GM21576 (cell line): ENCODE results near the gene LZIC.
"Not testable (repeated sequence)": the region's sequence is repeated elsewhere in the genome, so short reads cannot be mapped to it uniquely, and the experiment has no call there.

Experiments
- ATAC-seq: cut with Tn5 transposase; IDR thresholded peaks from one replicate; pipeline ENCODE4 v1.9.1; 2021; ENCODE audit warnings: mild to moderate bottlenecking, moderate library complexity; ENCODE audit not compliant: unreplicated experiment

Gene LZIC

GRCh38 chr1:9942939-9943788 lies at the start of gene LZIC, which contains the start of gene NMNAT1:
LZIC (minus strand) TSS chr1:9943391; CDS start chr1:9936619, 6,772 bp downstream.
NMNAT1 (plus strand) TSS chr1:9943475; CDS start chr1:9972074, 28,599 bp downstream.
- peak; percentile 86 for ATAC-seq

- ATAC-seq: no peak
Measured at GRCh38 chr1:9992910-9993309, 49.7 kb upstream of the LZIC start.

GRCh38 chr1:9990944-9991343 lies 47.8 kb upstream of the LZIC start:
- ATAC-seq: no peak

- ATAC-seq: no peak
Measured at GRCh38 chr1:9989773-9990172, 46.6 kb upstream of the LZIC start.

DNA sequence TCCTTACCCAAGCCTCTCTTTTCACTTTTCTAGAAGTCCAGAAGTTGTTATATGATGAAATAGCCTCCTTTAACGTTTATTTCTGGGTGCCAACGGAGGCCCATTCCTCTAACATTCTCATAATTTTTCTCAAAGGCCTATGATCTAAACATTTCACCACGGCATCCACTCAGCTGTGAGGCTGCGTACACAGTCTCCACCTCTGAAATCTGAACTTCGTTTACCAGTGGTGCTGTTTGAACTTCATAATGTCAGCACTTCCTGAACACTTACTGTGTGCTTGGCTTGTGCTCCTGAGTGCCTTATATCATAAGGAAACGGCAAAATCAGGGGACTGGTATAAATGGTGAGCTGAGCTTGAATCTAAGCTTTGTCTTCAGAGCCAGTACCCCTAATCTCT lies 41.8 kb upstream of the LZIC start:
- ATAC-seq: no peak

GRCh38 chr1:9984253-9984652 lies 41.1 kb upstream of the LZIC start:
- no peak for ATAC-seq

DNA sequence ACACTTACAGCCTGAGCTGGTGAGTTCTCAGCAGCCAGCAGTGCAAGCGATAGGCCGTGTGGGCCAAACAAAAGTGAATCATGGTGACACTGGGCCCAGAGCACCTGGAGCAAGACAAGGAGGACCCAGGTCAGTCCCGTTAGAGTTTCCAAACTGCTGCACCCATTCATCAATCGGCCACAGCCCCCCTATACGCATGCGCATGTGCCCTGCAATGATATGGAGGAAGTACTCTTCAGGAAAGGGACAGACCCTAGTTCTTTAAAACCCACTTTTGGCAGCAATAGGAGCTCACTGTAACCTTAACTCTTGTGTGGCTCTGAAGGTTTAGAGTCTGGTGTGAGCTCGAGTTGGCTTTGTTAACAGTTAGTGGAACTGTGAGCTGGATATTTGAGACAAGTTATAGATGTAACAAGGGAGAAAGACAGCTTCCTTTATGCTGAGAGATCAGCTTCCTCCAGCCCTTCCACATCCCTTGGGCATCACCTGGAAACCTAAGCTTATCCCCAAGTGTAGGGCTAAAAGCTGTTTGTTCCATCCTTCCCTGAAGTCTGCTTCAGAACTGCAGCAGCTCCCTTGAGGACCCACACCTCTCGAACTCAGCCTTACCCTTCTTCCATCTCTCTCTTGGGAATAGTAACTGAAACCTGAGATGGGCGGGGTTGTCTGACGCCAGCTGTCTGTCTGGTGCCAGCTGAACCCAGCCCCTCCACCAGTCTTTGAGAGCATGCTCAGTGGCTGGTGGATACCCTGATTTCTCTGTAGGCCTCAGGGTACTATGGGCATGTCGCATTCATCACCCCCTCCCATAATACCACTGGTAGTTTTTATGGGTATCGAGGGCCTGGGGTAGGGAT lies 17.7 kb upstream of the LZIC start:
- no peak for ATAC-seq

DNA sequence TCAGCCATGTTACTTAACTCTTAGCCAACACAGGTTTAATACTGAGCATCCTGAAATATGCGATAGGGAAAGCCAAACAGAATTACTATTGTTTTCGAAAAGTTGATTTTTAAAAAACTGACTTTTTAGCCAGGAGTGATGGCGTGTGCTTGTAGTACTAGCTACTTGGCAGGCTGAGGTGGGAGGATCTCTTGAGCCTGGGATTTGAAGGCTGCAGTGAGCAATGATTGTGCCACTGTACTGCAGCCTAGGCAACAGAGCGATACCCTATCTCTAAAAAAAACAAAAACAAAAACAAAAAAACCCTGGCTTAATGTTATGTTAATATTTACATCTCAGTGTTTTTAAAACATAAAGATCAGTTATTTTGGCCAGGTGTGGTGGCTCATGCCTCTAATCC lies 16.8 kb upstream of the LZIC start:
- ATAC-seq: no peak

- ATAC-seq: no peak
Measured at GRCh38 chr1:9957726-9958125, 14.5 kb upstream of the LZIC start.

DNA sequence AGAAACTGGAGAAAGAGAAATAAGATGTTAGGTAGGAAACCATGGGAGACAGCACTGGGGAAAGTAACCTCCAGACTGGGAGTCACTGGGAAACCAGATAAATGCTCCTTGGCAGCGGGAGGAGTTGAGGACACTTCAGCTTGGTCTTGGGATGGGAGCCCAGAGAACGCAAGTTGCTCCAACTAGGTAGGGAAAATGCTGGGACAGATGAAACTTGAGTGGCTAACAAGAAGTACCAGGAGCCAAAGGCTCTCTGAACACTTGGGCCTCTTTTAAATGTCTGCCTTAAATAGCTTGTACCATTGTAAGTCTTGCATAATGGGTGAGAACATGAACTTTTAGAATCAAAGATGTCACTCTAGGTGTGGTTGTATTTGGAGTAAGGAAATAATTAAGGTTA lies 3.1 kb upstream of the LZIC start:
- ATAC-seq: no peak

GRCh38 chr1:9942399-9942938 lies 722 bp downstream of the LZIC start:
- no peak for ATAC-seq

DNA sequence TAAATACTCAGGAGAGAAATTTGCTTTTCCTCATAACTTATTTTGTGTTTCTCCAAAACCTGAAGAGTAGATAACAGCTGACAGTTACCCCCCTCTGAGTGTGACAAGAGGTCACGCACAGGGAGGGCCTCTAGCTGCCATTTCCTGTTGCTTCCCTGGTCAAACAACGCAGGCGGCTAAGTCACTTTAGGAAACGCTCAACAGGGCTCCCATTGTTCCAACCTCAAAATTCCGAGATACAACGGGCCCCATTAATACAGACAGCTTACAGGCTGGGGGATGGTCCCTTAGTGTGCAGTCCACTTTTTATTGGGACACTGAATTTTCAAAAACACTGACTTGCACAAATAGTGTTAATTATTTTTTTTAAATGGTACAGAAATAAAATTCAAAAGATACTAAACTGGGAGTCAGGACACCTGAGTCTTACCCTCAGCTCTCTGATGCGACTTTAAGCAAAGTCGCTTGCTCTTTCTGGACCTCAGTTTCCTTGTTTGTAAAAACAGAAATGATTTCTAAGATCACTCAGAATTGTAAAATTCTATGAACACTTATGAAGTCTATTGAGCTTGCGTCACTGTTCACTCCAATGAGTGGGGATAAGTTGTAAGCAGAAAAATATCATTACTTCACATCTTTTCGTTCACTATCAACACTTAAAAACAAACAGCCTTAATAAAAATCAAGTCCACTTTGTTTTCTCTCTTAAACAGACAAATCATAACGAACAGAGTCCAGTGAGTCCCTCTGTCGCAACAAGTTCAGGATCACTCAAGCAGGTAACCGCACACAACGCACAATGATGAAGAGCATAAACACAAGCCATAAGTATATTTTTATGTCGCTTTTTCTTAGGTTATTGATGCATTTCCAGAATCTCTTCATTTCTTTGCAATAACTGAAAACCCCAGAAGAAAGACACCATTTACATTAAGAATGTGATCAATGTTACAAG lies 13.5 kb downstream of the LZIC start:
- no peak for ATAC-seq

DNA sequence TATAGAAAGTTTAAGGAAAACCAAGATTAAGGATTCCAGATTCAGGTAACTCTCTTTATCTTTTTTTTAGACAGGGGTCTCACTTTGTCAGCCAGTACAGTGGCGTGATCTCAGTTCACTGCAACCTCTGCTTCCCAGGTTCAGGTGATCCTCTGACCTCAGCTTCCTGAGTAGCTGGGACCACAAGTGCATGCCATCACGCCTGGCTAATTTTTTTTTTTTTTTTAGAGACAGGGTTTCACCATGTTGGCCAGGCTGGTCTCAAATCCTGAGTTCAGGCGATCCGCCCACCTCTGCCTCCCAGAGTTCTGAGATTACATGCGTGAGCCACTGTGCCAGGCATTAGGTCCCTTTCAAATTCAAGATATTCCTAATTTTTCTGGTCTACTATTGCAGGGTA lies 15.9 kb downstream of the LZIC start:
- no peak for ATAC-seq

DNA sequence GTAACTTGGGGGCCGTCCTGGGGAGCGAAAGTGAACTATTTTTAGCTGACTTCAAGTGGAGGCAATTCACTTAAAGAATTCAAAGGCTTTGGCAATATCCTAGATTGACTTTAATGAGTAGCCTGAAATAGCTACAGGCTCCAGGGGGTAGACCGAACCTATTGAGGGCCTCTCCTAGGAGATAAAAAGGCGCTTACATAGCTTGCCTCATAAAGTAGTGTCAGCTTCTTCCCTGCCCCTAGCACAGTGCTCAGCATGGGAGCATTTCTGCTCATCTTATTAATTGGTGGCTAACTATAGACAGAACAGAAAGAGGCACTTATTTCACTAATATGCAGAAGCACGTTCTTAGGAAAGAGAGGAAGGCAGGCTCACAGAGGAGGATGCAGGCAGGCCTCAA lies 20.8 kb downstream of the LZIC start:
- no peak for ATAC-seq

DNA sequence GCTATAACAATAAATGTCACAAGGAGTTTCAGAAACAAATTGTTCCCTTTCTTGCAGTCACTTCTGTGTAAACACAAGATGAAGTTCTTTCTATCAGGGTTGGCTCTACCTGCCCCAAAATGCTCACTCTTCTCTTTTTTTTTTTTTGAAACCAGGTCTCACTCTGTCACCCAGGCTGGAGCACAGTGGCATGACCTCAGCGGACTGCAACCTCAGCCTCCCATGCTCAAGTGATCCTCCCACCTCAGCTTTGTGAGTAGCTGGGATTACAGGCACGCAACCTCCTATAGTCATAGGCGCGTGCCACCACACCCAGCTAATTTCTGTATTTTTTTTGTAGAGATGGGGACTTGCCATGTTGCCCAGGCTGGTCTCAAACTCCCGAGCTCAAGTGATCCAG lies 22.6 kb downstream of the LZIC start:
- no peak for ATAC-seq

- ATAC-seq: no peak
Measured at GRCh38 chr1:9917901-9918300, 25.3 kb downstream of the LZIC start.

GRCh38 chr1:9917495-9917894 lies 25.7 kb downstream of the LZIC start:
- ATAC-seq: not testable (repeated sequence)

- ATAC-seq: no peak
Measured at GRCh38 chr1:9916452-9916851, 26.7 kb downstream of the LZIC start.

- ATAC-seq: no peak
Measured at GRCh38 chr1:9914610-9914937, 28.6 kb downstream of the LZIC start.

GRCh38 chr1:9912264-9912936 lies 30.8 kb downstream of the LZIC start:
- ATAC-seq: no peak
